Fibroblast of lung (primary cell): Measurements from ENCODE around the gene AMOTL2. TPM values are rescaled to one million over a fixed set of nuclear protein-coding genes. Genes with fewer than 3 reads are reported as not detected.
A peak's percentile ranks its signal among the peaks of the same experiment; 100 is the strongest.

Source experiments
- DNase-seq, 2 donors: peaks; one replicate each; pipeline versions ENCODE4 v3.0.0 to v3.0.0-alpha.2; 2010; ENCODE audit warnings: low read depth in 2 of 2
- H2AFZ ChIP-seq: 2 replicates; pipeline ENCODE4 v1.5.1; 2012; ENCODE audit warnings: low read length, control low read depth, inconsistent platforms
- H3K27ac ChIP-seq: 2 replicates; pipeline ENCODE4 v1.5.1; 2011; ENCODE audit warnings: low read length, control low read depth; ENCODE audit not compliant: insufficient read depth
- H3K27me3 ChIP-seq: 2 replicates; pipeline ENCODE4 v1.5.1; 2011; ENCODE audit warnings: mild to moderate bottlenecking, low read length; ENCODE audit not compliant: control insufficient read depth, insufficient read depth
- H3K36me3 ChIP-seq: 2 replicates; pipeline ENCODE4 v1.5.1; 2011; ENCODE audit warnings: low read length; ENCODE audit not compliant: control insufficient read depth, insufficient read depth
- H3K4me1 ChIP-seq: 2 replicates; pipeline ENCODE4 v1.5.1; 2011; ENCODE audit warnings: low read length; ENCODE audit not compliant: control insufficient read depth, insufficient read depth; ENCODE audit errors: extremely low read depth
- H3K4me2 ChIP-seq: 2 replicates; pipeline ENCODE4 v1.5.1; 2011; ENCODE audit warnings: low read length, control low read depth; ENCODE audit not compliant: insufficient read depth; ENCODE audit errors: extremely low read depth
- H3K4me3 ChIP-seq, 4 experiments: fragments of 200-600 bp in 1 of 4; sonication (generic) in 1 of 4; replicated peaks in 1 of 4; 2 replicates each; pipeline ENCODE4 v1.5.1; 2011 to 2016; ENCODE audit warnings: low read length in 4 of 4, low read depth in 3 of 4, mild to moderate bottlenecking in 3 of 4, control low read depth in 2 of 4, inconsistent platforms in 1 of 4, mixed read lengths in 1 of 4; ENCODE audit not compliant: insufficient read depth in 1 of 4; ENCODE audit errors: control extremely low read depth in 1 of 4
- H3K79me2 ChIP-seq: 2 replicates; pipeline ENCODE4 v1.5.1; 2012; ENCODE audit warnings: mild to moderate bottlenecking, low read length, inconsistent platforms; ENCODE audit not compliant: control insufficient read depth, insufficient read depth
- H3K9ac ChIP-seq: 2 replicates; pipeline ENCODE4 v1.5.1; 2011; ENCODE audit warnings: mild to moderate bottlenecking, low read length, control low read depth; ENCODE audit not compliant: insufficient read depth
- H3K9me3 ChIP-seq: 2 replicates; pipeline ENCODE4 v1.5.1; 2012; ENCODE audit warnings: low read depth, low read length; ENCODE audit not compliant: control insufficient read depth, insufficient read depth
- H4K20me1 ChIP-seq: 2 replicates; pipeline ENCODE4 v1.5.1; 2011; ENCODE audit warnings: low read length; ENCODE audit not compliant: control insufficient read depth, insufficient read depth; ENCODE audit errors: extremely low read depth
- EZH2 ChIP-seq: IDR thresholded peaks from 2 replicates; pipeline ENCODE4 v1.5.1; 2012; ENCODE audit warnings: low read length, control low read depth, mild to moderate bottlenecking; ENCODE audit errors: missing control alignments
- polyA plus RNA-seq, 2 donors: library from polyadenylated mRNA; depleted of rRNA in 1 of 2; stranded (reverse) in 1 of 2; unstranded in 1 of 2; fragments of >200 nt; gene quantifications; 2 replicates each; pipeline ENCODE4 v1.2.1, GENCODE V29; 2011 to 2012; ENCODE audit warnings: missing spikeins in 1 of 2
- total RNA-seq: library from RNA; depleted of rRNA; stranded (reverse); fragments of >200 nt; gene quantifications from 2 replicates; pipeline ENCODE4 v1.2.1, GENCODE V29; 2014
- TF ChIP-seq, protein P1 (sequence below), 2 donors: IDR thresholded peaks in 1 of 2; conservative IDR thresholded peaks in 1 of 2; 1 replicate in 1 of 2; 2 replicates in 1 of 2; pipeline ENCODE4 v1.5.1; 2011 to 2012; ENCODE audit warnings: low read length in 2 of 2, control low read depth in 1 of 2, inconsistent platforms in 1 of 2, low read depth in 1 of 2, mild to moderate bottlenecking in 1 of 2

AMOTL2 gene
- total and polyA plus RNA-seq, 2 donors (not counting 1 experiment from before 2014, with no cell fraction given): 74.6 to 97.0 TPM

DNA sequence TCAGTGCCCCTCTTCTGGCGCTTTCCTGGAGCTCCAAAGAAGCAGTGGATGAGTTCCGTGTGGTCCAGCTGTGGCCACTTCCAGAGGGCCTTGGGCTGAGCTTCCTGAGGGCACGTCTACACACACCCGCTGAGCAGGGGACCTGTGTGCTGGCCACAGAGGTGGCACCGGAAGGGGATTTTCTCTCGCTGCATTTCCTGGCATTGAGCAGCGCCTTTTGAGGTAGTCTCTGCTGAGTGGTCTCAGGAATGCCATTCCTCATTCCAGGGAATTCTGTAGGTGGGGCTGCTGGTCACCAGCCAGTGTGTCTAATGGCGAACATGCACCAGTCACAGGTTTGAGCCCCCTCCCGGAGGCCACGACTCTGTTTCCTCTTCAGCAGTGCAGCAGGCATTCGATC, 48.1 kb downstream of the AMOTL2 start:
- H3K4me2 ChIP-seq: no peak overlapping the region
- H3K4me1 ChIP-seq: peaks cover 40% of the 10 kb centered on the region
- H3K79me2 ChIP-seq: no peaks in the 10 kb centered on the region
- no peaks in the 10 kb centered on the region for H3K9me3 ChIP-seq
- TF ChIP-seq EZH2: no peak
- TF ChIP-seq, protein P1, sequence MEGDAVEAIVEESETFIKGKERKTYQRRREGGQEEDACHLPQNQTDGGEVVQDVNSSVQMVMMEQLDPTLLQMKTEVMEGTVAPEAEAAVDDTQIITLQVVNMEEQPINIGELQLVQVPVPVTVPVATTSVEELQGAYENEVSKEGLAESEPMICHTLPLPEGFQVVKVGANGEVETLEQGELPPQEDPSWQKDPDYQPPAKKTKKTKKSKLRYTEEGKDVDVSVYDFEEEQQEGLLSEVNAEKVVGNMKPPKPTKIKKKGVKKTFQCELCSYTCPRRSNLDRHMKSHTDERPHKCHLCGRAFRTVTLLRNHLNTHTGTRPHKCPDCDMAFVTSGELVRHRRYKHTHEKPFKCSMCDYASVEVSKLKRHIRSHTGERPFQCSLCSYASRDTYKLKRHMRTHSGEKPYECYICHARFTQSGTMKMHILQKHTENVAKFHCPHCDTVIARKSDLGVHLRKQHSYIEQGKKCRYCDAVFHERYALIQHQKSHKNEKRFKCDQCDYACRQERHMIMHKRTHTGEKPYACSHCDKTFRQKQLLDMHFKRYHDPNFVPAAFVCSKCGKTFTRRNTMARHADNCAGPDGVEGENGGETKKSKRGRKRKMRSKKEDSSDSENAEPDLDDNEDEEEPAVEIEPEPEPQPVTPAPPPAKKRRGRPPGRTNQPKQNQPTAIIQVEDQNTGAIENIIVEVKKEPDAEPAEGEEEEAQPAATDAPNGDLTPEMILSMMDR (conservative IDR thresholded peaks at IDR 0.05 in 1 of 2, IDR thresholded peaks at IDR 0.05 in 1 of 2; ENCODE audit: low read depth in 1 of 2, low read length in 2 of 2): no peak
- H2AFZ ChIP-seq: no peak overlapping the region
- no peaks in the 10 kb centered on the region for H4K20me1 ChIP-seq
- peak in 1 of 2 donors; percentile 69 for DNase-seq
- H3K27me3 ChIP-seq: no peaks in the 10 kb centered on the region
- peak overlapping the region; percentile 79 for H3K27ac ChIP-seq
- no peaks in the 10 kb centered on the region for H3K36me3 ChIP-seq
- H3K4me3 ChIP-seq: no peak overlapping the region
- H3K9ac ChIP-seq: no peak overlapping the region

DNA sequence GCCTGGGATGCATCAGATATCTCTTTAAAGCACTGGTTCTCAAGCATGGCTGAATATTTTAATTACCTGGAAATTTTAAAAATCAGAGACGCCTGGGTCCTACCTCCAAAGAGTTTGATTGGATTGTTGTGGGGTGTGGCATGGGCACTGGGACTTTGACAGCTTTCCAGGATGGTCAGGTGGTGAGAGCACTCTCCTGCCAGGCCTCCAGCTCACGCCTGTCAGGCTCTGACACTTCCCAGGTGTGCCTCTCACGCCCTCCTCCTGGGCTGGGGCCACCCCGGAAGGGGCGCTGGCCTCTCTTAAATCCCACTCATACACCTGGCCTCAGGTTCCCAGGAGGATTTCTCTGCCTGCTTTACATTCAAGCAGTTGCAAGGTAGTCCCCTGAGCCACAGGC, 48.5 kb downstream of the AMOTL2 start:
- Histone ChIP-seq H2AFZ (no peak overlapping the region), H3K9me3 (no peaks in the 10 kb centered on the region), H3K27me3 (no peaks in the 10 kb centered on the region), H3K36me3 (no peaks in the 10 kb centered on the region), H3K27ac (peak overlapping the region; percentile 79), H4K20me1 (no peaks in the 10 kb centered on the region), H3K4me3 (no peak overlapping the region), H3K4me2 (no peak overlapping the region), H3K9ac (no peak overlapping the region), H3K79me2 (no peaks in the 10 kb centered on the region), H3K4me1 (peaks cover 36% of the 10 kb centered on the region)
- TF ChIP-seq, protein P1 (conservative IDR thresholded peaks at IDR 0.05 in 1 of 2, IDR thresholded peaks at IDR 0.05 in 1 of 2; ENCODE audit: low read depth in 1 of 2, low read length in 2 of 2): no peak
- TF ChIP-seq EZH2: no peak
- DNase-seq: no peak

DNA sequence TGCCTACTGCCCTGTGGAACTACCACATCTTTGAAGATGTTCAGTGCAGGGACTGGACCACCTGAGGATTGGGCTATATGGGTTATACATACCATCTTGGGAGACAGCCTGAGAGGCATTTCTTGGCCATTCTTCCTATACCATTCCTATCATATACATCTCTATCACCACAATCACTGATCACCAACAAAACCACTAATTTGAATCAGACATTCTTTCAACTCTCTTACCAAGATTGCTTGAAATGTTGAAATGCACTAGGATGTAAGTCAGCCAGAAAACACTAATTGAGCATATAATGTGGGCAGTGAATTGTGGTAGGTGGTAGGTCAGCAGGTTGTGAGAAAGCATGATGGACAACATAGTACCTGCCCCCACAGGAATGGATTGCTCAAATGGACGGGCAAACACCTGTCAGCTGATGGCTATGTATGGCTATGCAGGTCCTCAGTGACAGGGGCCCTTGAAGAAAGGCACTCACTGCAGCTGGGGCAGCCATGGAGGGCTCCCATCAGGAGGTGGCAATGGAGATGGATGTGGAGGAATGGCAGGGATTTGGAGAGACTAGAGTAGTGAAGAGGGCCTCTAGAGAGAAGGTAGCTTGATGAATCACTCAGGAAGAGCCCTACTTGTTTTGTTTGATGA, 49.1 kb downstream of the AMOTL2 start:
- H3K9ac ChIP-seq: no peak overlapping the region

More for the DNA sequence above, 49.1 kb downstream of the AMOTL2 start:
- no peak overlapping the region for H3K27ac ChIP-seq
- no peaks in the 10 kb centered on the region for H3K36me3 ChIP-seq
- TF ChIP-seq, protein P1 (conservative IDR thresholded peaks at IDR 0.05 in 1 of 2, IDR thresholded peaks at IDR 0.05 in 1 of 2; ENCODE audit: low read depth in 1 of 2, low read length in 2 of 2): no peak
- TF ChIP-seq EZH2: no peak
- no peak overlapping the region for H2AFZ ChIP-seq
- no peaks in the 10 kb centered on the region for H3K9me3 ChIP-seq
- no peaks in the 10 kb centered on the region for H3K27me3 ChIP-seq
- no peak overlapping the region for H3K4me3 ChIP-seq
- no peaks in the 10 kb centered on the region for H3K79me2 ChIP-seq
- H4K20me1 ChIP-seq: no peaks in the 10 kb centered on the region
- H3K4me2 ChIP-seq: no peak overlapping the region
- H3K4me1 ChIP-seq: peaks cover 31% of the 10 kb centered on the region
- DNase-seq: peak in 1 of 2 donors; percentile 83
